Esophagus muscularis mucosa (tissue), 3 donors: ENCODE measurements around the gene SLC2A3.

Experiments
- CTCF ChIP-seq, 3 experiments: fragments of 200-600 bp in 2 of 3; fragments of 450-650 bp in 1 of 3; sonication (generic) in 2 of 3; IDR thresholded peaks; one replicate each; pipeline ENCODE4 v1.5.1; 2017 to 2019; ENCODE audit warnings: antibody characterized with exemption in 3 of 3, mild to moderate bottlenecking in 2 of 3, moderate library complexity in 1 of 3
- POLR2A ChIP-seq: fragments of 450-650 bp; IDR thresholded peaks from one replicate; pipeline ENCODE4 v1.6.1; 2017; ENCODE audit warnings: antibody characterized with exemption, moderate library complexity, mild to moderate bottlenecking, low read depth

GRCh38 chr12:7892186-7892980 is 43.6 kb downstream of the SLC2A3 start:
- no peak for TF ChIP-seq CTCF (IDR thresholded peaks at IDR 0.05)
- TF ChIP-seq POLR2A, result no peak
